HepG2 (cell line): ENCODE measurements around the gene DHX58.

Source experiments
- ESRRA ChIP-seq: sonication (generic); formaldehyde crosslinking; IDR thresholded peaks from 2 replicates; pipeline ENCODE4 v1.5.1; 2020; ENCODE audit warnings: mild to moderate bottlenecking, low read depth, missing genetic modification reagents
- MEF2D ChIP-seq: sonication (generic); formaldehyde crosslinking; IDR thresholded peaks from 2 replicates; pipeline ENCODE4 v1.5.1; 2020; ENCODE audit warnings: mild to moderate bottlenecking, missing genetic modification reagents
- NFE2 ChIP-seq: sonication (generic); formaldehyde crosslinking; IDR thresholded peaks from 2 replicates; pipeline ENCODE4 v1.4.0; 2020; ENCODE audit warnings: missing genetic modification reagents
- SAP130 ChIP-seq: IDR thresholded peaks from 2 replicates; pipeline ENCODE4 v1.6.1; 2016; ENCODE audit warnings: low read depth
- ZFX ChIP-seq: sonication (generic); formaldehyde crosslinking; IDR thresholded peaks from 2 replicates; pipeline ENCODE4 v1.4.0; 2020; ENCODE audit warnings: mild to moderate bottlenecking, low read depth, missing genetic modification reagents, moderate library complexity
- ZSCAN20 ChIP-seq: sonication (generic); formaldehyde crosslinking; IDR thresholded peaks from 2 replicates; pipeline ENCODE4 v1.4.0; 2020; ENCODE audit warnings: missing genetic modification reagents, mild to moderate bottlenecking, borderline replicate concordance
- ZZZ3 ChIP-seq: sonication (generic); formaldehyde crosslinking; IDR thresholded peaks from 2 replicates; pipeline ENCODE4 v1.4.0; 2020; ENCODE audit warnings: missing genetic modification reagents, mild to moderate bottlenecking, borderline replicate concordance
- TF ChIP-seq, protein P1 (sequence below): sonication (generic); formaldehyde crosslinking; IDR thresholded peaks from 2 replicates; pipeline ENCODE4 v1.4.0; 2020; ENCODE audit warnings: missing genetic modification reagents, mild to moderate bottlenecking, borderline replicate concordance
- TF ChIP-seq, protein P2 (sequence below): sonication (generic); formaldehyde crosslinking; IDR thresholded peaks from 2 replicates; pipeline ENCODE4 v1.4.0; 2020; ENCODE audit warnings: missing genetic modification reagents, borderline replicate concordance

DNA sequence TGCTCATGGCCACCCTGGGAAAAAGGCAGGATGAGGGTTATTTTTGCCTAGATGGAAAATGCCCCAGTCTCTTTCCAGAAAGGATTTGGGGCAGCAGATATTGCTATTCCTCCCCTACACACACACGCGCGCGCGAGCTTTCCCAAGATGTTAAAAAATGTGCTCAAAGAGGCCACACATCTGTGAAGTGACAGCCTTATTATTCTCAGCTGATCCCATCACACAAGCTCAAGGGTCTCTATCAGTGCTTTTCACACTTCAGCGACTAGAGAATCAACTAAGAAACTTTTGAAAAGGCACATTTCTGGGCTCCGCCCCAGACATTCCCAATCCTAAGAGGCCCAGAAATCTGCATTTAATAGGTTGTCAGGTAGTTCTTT is 48.0 kb upstream of the DHX58 start:
- TF ChIP-seq ZSCAN20 (CRISPR knock-in tag) = no peak
- TF ChIP-seq ZFX (CRISPR knock-in tag) = no peak
- TF ChIP-seq NFE2 (CRISPR knock-in tag) = no peak
- no peak; the same call in 1 of the 2 replicates for TF ChIP-seq SAP130
- TF ChIP-seq ZZZ3 (CRISPR knock-in tag) = no peak
- TF ChIP-seq MEF2D (CRISPR knock-in tag) = no peak
- no peak for TF ChIP-seq ESRRA (CRISPR knock-in tag)
- TF ChIP-seq, protein P1, sequence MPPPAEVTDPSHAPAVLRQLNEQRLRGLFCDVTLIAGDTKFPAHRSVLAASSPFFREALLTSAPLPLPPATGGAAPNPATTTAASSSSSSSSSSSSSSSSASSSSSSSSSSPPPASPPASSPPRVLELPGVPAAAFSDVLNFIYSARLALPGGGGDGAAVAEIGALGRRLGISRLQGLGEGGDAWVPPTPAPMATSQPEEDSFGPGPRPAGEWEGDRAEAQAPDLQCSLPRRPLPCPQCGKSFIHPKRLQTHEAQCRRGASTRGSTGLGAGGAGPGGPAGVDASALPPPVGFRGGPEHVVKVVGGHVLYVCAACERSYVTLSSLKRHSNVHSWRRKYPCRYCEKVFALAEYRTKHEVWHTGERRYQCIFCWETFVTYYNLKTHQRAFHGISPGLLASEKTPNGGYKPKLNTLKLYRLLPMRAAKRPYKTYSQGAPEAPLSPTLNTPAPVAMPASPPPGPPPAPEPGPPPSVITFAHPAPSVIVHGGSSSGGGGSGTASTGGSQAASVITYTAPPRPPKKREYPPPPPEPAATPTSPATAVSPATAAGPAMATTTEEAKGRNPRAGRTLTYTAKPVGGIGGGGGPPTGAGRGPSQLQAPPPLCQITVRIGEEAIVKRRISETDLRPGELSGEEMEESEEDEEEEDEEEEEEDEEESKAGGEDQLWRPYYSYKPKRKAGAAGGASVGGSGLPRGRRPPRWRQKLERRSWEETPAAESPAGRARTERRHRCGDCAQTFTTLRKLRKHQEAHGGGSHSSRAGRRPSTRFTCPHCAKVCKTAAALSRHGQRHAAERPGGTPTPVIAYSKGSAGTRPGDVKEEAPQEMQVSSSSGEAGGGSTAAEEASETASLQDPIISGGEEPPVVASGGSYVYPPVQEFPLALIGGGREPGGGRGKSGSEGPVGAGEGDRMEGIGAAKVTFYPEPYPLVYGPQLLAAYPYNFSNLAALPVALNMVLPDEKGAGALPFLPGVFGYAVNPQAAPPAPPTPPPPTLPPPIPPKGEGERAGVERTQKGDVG (CRISPR knock-in tag) = no peak
- TF ChIP-seq, protein P2, sequence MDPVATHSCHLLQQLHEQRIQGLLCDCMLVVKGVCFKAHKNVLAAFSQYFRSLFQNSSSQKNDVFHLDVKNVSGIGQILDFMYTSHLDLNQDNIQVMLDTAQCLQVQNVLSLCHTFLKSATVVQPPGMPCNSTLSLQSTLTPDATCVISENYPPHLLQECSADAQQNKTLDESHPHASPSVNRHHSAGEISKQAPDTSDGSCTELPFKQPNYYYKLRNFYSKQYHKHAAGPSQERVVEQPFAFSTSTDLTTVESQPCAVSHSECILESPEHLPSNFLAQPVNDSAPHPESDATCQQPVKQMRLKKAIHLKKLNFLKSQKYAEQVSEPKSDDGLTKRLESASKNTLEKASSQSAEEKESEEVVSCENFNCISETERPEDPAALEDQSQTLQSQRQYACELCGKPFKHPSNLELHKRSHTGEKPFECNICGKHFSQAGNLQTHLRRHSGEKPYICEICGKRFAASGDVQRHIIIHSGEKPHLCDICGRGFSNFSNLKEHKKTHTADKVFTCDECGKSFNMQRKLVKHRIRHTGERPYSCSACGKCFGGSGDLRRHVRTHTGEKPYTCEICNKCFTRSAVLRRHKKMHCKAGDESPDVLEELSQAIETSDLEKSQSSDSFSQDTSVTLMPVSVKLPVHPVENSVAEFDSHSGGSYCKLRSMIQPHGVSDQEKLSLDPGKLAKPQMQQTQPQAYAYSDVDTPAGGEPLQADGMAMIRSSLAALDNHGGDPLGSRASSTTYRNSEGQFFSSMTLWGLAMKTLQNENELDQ (CRISPR knock-in tag) = no peak
